GDM1 (cell line): ENCODE results near the gene PCNX1.

Experiments
- DNase-seq: peaks from one replicate; lab custom pipeline; 2025; lab: John Stamatoyannopoulos, UW

The PCNX1 gene

GRCh38 chr14:71163050-71163841, 256.0 kb downstream of the PCNX1 start:
- no peak for DNase-seq

- DNase-seq, result no peak
These were observed 256.8 kb downstream of the PCNX1 start for GRCh38 chr14:71163842-71164629.
